CD4-positive, alpha-beta T cell treated with Interleukin-1 beta for 1 hour (primary cell): ENCODE measurements around the gene BCKDHA.
"Not testable (repeated sequence)": the region's sequence is repeated elsewhere in the genome, so short reads cannot be mapped to it uniquely, and the experiment has no call there.

Experiments
- DNase-seq, 2 donors: peaks; one replicate each; pipeline ENCODE4 v3.0.0-alpha.2; 2020 to 2022

Gene BCKDHA

GRCh38 chr19:41408256-41408655 is 10.6 kb downstream of the BCKDHA start:
- DNase-seq, result no peak

GRCh38 chr19:41408846-41409245 is 11.2 kb downstream of the BCKDHA start:
- DNase-seq, result not testable (repeated sequence)

GRCh38 chr19:41409288-41409687 is 11.7 kb downstream of the BCKDHA start:
- peak in 1 of 2 donors; percentile 13 for DNase-seq

- no peak for DNase-seq
Measured at GRCh38 chr19:41410336-41411054, 12.9 kb downstream of the BCKDHA start.

- no peak for DNase-seq
Measured at GRCh38 chr19:41411100-41411967, 13.7 kb downstream of the BCKDHA start.

GRCh38 chr19:41411968-41412265 is 14.3 kb downstream of the BCKDHA start:
- no peak for DNase-seq

- DNase-seq, result no peak
Measured at GRCh38 chr19:41412953-41413352, 15.3 kb downstream of the BCKDHA start.

GRCh38 chr19:41413947-41414346 is 16.3 kb downstream of the BCKDHA start:
- no peak for DNase-seq

- no peak for DNase-seq
Measured at GRCh38 chr19:41414461-41414860, 16.8 kb downstream of the BCKDHA start.

- no peak for DNase-seq
Measured at GRCh38 chr19:41415154-41415571, 17.5 kb downstream of the BCKDHA start.

GRCh38 chr19:41416194-41416674 is 18.6 kb downstream of the BCKDHA start:
- no peak for DNase-seq

- peak in 1 of 2 donors; percentile 39 for DNase-seq
Measured at GRCh38 chr19:41420101-41420880, 22.7 kb downstream of the BCKDHA start.

GRCh38 chr19:41421314-41421713 is 23.7 kb downstream of the BCKDHA start:
- DNase-seq, result no peak

GRCh38 chr19:41421973-41422372 is 24.4 kb downstream of the BCKDHA start:
- no peak for DNase-seq

GRCh38 chr19:41422456-41422855 is 24.8 kb downstream of the BCKDHA start:
- no peak for DNase-seq

GRCh38 chr19:41422955-41423354 is 25.3 kb downstream of the BCKDHA start:
- DNase-seq, result no peak

GRCh38 chr19:41424335-41425173 is 26.9 kb downstream of the BCKDHA start:
- peak in 1 of 2 donors; percentile 7 for DNase-seq

GRCh38 chr19:41425174-41426115 is 27.8 kb downstream of the BCKDHA start:
- no peak for DNase-seq

- no peak for DNase-seq
Measured at GRCh38 chr19:41426116-41426841, 28.7 kb downstream of the BCKDHA start.

- DNase-seq, result peak; percentile 41 to 45
Measured at GRCh38 chr19:41426952-41427646, 29.5 kb downstream of the BCKDHA start, which contains the start of gene B3GNT8. Gene B3GNT8, minus strand, starts transcription at chr19:41427374. Its CDS starts 596 bp downstream, at chr19:41426778.
